HG03460 (cell line): Measurements from ENCODE around the gene ITGA1.
"Not testable (repeated sequence)": the region's sequence is repeated elsewhere in the genome, so short reads cannot be mapped to it uniquely, and the experiment has no call there.

Source experiments
- ATAC-seq: cut with Tn5 transposase; IDR thresholded peaks from one replicate; pipeline ENCODE4 v1.9.1; 2021; ENCODE audit not compliant: unreplicated experiment

Gene ITGA1

DNA sequence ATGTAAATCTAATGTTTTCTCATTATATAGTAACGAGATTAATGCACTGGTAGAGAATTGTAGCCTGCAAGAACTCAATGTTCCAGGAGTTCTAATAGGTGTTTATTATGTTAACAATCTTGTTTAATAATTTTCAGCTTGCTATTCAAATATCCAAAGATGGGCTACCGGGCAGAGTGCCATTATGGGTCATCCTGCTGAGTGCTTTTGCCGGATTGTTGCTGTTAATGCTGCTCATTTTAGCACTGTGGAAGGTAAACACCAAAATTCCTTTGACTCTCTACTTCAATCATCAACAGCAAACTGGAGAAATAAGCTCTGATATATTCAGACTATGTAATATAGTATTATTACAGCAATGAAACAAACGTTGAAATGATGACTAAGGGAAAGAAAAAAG, 159.5 kb downstream of the ITGA1 start:
- no peak for ATAC-seq

DNA sequence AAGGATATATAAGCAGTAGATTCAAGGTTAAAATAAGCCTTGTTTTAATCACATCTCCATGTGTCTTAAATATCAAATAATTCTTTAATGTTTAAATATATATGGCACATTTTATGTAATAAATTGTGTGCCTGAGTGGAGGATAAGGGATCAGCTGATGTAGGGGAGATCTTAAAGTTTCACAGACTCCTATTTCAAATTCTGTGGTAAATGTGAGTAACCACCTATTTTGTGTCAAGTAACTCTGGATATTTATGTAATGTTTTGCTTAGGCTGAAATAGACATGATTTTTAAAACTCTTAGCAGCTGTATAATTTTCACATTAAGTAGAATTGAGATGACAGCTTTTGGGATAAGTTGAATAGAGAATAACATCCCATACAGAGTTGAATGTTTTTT, 160.1 kb downstream of the ITGA1 start:
- ATAC-seq = no peak

DNA sequence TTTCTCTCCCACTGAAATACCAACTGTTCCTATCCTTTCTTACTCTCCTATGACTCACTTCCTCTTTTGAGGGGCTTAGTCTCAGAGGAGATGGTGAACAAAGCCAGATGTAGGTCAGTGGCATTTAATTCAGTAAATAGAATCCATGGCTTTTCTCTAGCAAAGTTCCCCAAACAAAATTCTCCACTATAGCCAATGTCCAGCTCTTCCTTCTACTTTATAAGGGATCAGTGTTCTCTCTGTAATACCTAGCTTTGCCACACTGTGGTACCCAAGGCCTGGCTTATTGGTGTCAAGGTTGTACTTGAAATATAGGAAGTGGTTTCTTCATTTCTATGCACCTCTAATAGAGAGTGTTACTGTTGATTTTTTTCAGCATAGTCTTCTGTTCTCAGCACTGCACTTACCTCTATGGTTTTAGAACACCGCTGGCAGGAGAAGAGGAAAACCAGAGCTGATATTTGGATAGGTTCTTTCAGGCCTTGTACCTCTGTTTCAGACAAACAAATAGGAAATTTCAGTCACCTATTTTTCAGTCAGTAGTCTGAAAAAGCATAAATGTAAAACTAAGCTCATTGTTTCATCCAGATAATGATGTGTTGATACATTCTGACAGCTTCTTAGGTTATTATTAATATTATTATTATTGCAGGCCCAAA, 160.8 kb downstream of the ITGA1 start:
- ATAC-seq = peak; percentile 98

- ATAC-seq = no peak
Observed at GRCh38 chr5:52950686-52951085, 163.0 kb downstream of the ITGA1 start.

DNA sequence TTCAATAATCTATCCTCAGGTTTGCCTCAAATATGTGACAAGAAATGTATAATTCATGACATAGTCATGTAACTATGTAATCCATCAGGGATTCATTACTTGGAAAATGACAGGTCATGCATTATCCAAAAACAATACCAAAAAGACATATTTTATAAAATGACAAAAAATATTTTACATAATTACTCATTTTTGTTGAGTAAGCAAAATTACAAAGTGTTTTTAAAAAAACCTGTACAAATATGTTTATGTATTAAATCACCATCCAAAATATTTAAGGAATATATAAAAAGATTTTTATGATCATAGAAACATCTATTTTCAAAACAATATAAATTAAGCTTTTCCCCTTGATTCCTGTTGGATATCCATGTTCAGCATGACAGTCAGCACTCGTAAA, 164.8 kb downstream of the ITGA1 start:
- no peak for ATAC-seq

DNA sequence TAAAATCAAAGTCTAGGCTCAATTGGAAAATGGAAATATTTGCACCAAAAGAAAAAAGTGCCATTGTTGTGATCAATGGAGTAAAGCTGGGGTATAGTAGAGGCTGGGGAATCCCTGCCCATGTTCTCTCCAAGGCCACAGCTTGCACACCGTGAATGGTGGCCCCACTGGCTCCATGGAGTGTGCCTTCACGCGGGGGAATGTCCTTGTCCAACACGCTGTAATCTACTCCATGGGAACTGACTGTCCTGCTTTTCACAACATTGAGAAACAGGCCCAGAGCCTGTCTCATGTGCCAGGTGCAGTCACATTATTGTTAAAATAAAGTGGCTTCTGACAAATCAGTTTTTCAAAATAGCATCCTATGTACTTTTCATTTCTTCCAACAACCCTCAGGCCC, 168.3 kb downstream of the ITGA1 start:
- no peak for ATAC-seq

DNA sequence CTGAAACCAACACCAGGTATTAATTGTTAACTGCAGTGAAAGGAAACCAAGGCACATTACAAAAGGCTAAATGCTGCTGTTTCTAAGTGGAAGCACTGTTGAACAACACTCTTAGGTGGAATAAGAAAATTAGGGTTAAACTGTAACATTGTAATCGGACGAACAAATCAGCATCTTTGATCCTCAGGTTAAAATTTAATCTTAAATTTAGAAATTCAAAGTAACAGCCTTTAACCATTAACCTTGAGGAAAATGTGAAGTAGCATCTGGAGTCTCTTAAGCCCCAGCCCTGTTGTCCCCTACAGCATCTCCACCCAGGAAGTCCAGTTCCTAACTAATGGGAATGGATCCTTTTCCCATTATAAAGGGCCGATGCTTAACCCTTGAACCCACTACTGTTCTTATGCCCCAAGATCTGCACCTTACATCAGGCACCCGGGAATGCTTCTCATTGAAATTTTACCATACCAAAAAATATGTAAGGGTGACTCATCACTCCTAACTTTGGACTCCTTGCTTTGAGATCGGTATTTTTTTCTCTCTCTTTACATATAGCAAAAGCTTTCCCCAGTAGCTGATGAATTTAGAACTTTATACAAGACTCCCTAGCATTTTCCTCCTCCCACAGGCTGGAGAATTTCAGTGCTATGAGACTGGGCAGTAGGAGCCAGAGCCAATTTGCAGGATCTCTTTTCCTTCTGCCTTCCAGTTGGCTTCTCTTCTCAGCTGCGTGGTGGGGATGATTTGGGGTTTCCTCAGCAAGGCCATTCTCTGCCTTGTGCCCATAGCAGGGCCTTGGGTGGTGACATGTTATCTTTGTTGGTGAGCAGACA, 169.4 kb downstream of the ITGA1 start:
- peak; percentile 87 for ATAC-seq

GRCh38 chr5:52961274-52961681, 173.6 kb downstream of the ITGA1 start:
- no peak for ATAC-seq

- no peak for ATAC-seq
Observed at GRCh38 chr5:52963636-52964035, 175.9 kb downstream of the ITGA1 start.

DNA sequence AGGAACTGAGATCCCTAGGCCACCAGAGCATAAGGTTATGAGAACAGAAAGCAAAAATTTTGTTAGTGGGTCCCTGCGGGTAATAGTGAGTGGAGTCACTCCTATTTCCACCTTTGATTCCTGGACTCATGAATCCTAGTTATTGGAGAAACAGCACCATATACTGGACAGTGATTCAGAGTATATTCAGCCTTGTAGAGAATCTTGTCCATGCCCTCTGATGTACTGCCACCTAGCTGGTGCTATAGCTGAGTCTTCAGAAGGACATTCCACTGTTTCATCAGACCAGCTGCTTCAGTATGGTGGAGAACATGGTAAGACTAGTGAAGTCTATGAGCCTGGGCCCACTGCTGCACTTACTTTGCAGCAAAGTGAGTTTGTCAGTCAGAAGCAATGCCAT, 176.4 kb downstream of the ITGA1 start:
- no peak for ATAC-seq

DNA sequence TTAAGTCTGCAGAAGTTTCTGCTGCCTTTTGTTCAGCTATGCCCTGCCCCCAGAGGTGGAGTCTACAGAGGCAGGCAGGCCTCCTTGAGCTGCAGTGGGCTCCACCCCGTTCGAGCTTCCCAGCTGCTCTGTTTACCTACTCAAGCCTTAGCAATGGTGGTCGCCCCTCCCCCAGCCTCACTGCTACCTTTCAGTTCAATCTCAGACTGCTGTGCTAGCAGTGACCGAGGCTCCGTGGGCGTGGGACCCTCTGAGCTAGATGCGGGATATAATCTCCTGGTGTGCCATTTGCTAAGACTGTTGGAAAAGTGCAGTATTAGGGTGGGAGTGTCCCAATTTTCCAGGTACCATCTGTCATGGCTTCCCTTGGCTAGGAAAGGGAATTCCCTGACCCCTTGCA, 188.4 kb downstream of the ITGA1 start:
- not testable (repeated sequence) for ATAC-seq

GRCh38 chr5:52977264-52977897, 189.7 kb downstream of the ITGA1 start:
- no peak for ATAC-seq

- ATAC-seq = no peak
Observed at GRCh38 chr5:52981507-52981906, 193.8 kb downstream of the ITGA1 start.

DNA sequence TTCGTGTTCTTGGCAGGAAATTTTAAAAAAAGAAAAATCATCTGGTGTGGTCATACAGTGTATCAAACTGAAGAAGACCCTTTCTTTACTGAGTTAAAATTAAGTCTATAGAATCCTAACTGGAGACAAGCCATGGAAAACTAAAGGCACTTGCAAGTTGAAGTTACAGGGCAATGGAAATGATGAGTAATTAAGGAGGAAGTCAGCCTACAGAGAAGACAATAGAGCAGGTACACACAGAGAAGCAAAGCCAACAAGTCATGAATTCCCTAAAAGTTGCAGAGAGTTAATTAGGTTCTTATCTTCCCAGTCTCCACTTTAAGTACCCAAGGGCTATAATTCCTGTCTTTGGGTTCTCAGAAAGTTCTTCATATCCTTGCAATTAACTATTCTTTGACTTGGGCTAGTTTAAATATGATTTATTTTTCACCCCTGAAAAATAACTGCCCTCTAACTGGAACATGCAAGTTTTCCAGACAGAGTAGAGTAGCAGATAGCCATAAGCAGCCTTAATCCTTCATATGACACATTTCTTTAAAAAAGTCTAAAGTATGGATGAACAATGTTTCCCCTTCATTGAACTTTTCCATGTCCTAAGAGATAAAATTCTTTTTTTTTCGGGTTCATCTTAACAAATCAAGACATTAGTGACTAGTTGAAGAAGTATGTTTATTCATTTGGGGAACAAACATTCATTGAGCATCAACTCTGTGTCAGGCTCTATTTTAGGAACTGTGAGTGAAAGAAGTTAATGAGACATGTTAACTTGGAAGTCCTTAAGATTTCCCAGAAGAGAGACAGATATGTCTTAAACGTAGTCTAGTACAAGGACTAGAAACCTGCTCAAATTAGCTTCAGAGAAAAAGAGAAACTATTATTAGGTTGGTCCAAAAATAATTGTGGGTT, 196.3 kb downstream of the ITGA1 start:
- ATAC-seq = no peak

DNA sequence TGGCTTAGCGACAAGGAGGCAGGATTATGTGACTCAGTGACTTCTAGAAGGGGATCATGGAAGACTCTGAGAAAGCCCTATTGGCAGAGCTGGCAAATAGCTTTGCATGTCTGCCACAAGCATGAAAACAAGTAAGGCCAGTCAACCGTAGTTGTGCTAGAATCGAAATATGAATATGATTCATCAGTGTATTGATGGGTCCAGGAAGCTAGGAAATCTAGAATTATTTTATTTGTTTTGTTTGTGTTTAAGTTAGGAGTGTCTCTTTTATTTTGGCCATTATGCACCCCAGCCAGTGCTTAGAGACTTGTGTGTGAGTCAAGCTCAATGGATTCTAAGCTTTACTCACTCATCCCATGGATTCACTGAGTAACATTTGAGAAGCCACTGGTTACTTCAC, 197.6 kb downstream of the ITGA1 start:
- no peak for ATAC-seq

DNA sequence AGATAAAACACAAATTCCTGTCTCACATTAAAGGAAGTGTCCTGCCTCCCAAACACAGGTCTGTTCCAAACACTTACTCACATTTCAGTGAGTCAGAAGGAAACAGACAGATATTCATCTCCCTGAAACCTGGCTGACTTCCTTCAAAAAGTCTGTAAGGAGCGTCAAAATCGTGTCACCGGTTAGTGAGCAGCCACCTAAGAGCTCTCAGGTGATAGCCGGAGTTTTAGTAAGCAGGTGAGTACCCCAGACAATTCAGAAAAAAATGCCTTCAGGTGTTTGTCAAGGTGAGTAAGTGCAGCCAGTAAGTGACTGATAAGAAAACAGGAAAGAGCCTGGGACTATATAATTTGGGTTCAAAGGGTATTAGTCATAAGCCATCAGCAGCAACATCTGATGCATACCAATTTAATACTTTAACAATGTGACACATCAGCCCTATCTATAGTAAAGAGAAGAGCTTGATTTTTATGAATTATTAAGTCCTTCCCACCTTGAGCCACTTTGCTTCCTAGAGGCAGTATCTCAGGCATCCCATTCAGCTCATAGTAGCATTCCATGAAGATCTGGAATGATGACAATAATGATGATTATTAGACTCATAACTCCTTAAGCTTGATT, 200.1 kb downstream of the ITGA1 start:
- ATAC-seq = no peak

DNA sequence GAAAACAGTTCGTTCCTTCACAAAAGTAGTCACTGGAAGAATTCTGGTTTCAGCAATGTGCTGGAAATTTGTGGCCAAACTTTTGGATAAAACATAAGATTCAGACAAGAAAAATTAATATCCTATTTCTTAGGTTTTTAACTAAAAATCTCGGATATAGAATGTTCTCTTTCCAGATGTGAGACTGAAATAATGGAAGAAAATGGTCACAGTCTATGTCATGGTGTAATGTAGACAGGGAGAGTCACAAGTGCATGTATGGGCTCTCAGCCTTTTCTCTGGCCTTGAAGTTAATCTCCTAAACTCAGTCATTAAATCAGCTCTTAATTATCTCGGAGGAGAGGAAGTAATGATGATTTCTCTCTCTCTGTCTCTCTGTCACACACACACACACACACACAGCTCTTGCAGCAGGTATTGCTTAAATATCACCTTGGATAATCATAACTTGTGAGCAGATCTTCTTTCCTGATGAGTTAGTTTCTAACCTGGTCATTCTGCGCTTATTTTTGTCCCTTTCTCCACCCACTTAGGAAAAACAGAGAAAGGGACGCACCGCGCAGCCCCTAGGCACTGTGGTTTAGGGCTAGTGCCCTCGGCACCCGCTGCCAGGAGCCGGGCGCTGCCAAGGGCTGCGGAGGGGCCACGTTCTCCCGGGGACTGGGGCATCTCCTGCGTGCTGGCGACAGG, 200.8 kb downstream of the ITGA1 start:
- peak; percentile 6 for ATAC-seq

DNA sequence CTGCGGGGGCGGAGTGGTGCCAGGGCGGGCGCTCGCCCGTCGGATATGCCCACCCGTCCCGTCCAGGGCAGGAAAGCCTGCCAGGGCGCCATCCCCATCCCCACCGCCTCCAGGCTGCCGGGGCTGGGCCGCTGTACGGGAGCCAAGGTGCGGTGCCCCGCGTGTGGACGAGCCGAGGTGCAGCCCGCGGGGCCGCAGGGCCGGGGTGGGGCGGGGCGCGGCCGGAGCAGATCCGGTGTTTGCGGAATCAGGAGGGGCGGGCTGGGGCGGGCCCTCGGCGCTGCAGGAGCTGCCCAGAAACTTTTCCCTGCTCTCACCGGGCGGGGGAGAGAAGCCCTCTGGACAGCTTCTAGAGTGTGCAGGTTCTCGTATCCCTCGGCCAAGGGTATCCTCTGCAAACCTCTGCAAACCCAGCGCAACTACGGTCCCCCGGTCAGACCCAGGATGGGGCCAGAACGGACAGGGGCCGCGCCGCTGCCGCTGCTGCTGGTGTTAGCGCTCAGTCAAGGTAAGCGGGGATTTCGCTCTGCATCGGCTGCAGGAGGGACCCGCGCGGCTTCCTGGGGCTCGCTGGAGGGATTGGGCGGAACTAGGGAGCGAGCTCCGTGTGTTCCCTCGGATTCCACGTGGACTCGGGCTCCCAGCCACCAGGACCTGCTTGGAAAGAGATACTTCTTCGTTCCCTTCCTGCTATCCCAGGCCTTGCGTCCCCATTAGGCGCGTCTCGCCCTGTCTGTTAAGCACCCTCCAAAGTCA, 201.5 kb downstream of the ITGA1 start, which contains the start of gene ITGA2:
Gene ITGA2, plus strand, starts transcription at position 328 of the 756 bp plus-strand sequence. Its CDS starts 117 bp downstream, at position 445.
- ATAC-seq = peak; percentile 46
